Colon (tissue), 2 donors: Measurements from ENCODE around the gene SPRR2F.

Source experiments
- FAIRE-seq: peaks from 2 replicates; lab custom pipeline; 2012; peaks lifted over from hg19 to GRCh38; lab: Jason Lieb, UNC
- donor health status: control.
- donor health status: control.

Gene SPRR2F

DNA sequence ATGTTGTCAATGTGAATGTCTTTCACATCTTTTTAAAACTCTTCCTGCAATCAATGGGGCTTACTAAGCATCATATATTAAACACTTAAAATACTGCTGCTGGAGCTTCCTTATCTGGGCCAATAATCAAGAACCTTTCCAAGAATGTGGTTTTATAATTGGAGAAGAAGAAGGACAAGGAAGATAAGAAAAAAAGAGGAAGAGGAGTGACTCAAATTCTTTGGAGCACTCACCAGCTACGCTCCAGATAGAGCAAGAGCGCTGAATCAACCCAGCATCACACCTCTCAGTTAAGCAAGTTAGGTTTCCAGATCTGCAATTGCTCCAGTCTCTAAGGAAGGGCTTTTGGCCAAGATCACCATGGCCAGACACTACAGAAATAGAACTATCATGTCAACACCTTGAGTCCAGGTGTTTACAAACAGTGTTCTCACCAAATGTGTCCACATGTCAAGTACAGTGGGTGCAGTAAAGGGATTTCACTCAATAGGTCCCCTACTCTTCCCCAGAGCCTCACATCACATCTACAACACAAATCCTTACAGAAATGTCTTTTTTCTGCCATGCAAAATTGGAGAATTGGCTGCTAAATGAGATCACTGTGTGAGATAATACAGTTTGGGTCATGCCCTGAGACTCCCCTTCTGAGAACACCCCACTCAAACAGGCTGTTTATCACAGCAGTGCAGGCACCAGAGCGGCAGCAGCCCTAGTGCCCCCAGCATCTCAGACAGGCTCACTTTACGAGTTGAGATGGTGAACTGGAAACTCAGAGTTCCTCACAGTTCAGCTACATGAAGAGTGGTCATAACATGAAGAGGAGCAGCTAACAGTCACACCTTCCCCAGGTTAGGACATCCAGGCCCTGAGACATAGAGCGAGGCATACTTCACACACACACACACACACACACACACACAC is 40.2 kb downstream of the SPRR2F start:
- FAIRE-seq, result no peak

DNA sequence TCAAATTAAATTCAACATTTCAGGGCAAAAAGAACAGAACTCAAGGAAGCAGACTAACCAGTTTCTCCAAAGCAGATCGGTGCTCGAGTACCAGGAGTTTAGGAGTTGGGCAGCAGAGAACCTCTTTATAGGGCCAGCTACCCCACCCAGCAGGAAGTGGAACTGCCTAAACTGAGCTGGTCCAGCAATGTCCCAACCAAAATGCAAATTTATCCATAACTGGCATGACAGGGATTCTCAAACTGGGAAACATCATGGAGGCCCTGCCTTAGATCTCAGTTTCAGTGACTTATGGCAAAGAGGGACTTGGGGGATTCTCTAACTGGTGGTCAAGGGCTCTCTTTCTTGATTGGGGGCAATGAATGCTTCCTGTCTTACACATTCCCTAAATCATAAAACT is 41.8 kb downstream of the SPRR2F start, which contains the start of gene SPRR2B:
Gene SPRR2B (minus strand): TSS at position 101 of the 400 bp plus-strand sequence. CDS start 772 bp downstream, outside the sequence.
- no peak for FAIRE-seq

GRCh38 chr1:153070243-153070642 is 43.1 kb downstream of the SPRR2F start:
- FAIRE-seq, result no peak
